BJ (cell line): ENCODE data around the gene SMG7. TPM values are rescaled to one million over a fixed set of nuclear protein-coding genes. Genes with fewer than 3 reads are reported as not detected.

Experiments
- CTCF ChIA-PET: fragments of 350-600 bp; formaldehyde crosslinking; extraction: SDS; loops from one replicate; lab custom pipeline; 2021; ENCODE audit warnings: antibody characterized with exemption, inconsistent platforms; lab: Yijun Ruan, JAX
- POLR2A ChIA-PET: fragments of 300-600 bp; sonication (Branson Sonifier 250); formaldehyde crosslinking; extraction: SDS; loops from one replicate; lab custom pipeline; 2021; ENCODE audit warnings: antibody characterized with exemption; lab: Charles Lee
- DNase-seq: peaks from one replicate; pipeline ENCODE4 v3.0.0-alpha.2; 2011; ENCODE audit warnings: low read depth
- H3K27me3 ChIP-seq: 2 replicates; pipeline ENCODE4 v1.6.0; 2011; ENCODE audit warnings: low read length; ENCODE audit not compliant: control insufficient read depth, insufficient read depth
- H3K36me3 ChIP-seq: 2 replicates; pipeline ENCODE4 v1.5.1; 2011; ENCODE audit warnings: low read length; ENCODE audit not compliant: control insufficient read depth, insufficient read depth
- H3K4me3 ChIP-seq: 2 replicates; pipeline ENCODE4 v1.5.1; 2011; ENCODE audit warnings: low read depth, mild to moderate bottlenecking, control low read depth, low read length
- polyA plus RNA-seq: library from polyadenylated mRNA; depleted of rRNA; stranded (reverse); fragments of >200 nt; gene quantifications from 2 replicates; pipeline ENCODE4 v1.2.3, GENCODE V29; 2011
- TF ChIP-seq, protein P1 (sequence below): IDR thresholded peaks from 2 replicates; pipeline ENCODE4 v1.5.1; 2011; ENCODE audit warnings: low read depth, mild to moderate bottlenecking, control low read depth, inconsistent platforms, low read length, moderate library complexity; ENCODE audit not compliant: insufficient read depth

SMG7 gene
- polyA plus RNA-seq, 1 experiment = 26.1 TPM

DNA sequence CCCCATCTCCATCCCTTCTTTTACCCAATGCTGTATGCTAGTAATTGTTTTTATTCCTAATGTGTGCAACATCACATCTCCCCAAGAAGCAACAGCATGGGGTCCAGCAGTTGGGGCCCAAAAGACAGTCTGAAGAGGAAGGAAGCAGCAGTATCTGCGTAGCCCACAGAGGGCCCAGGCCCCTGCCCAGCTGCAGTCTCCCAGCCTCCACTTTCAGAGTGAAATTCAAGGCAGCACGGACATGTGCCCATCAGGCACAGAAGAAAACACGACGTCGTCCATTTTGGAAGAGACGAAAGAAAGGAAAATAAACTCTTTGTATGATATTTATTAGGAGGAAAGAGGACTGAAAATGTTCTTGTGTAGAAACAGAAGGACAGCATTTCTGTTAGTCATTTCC is 80.6 kb downstream of the SMG7 start:
- no peak for DNase-seq
- TF ChIP-seq, protein P1, sequence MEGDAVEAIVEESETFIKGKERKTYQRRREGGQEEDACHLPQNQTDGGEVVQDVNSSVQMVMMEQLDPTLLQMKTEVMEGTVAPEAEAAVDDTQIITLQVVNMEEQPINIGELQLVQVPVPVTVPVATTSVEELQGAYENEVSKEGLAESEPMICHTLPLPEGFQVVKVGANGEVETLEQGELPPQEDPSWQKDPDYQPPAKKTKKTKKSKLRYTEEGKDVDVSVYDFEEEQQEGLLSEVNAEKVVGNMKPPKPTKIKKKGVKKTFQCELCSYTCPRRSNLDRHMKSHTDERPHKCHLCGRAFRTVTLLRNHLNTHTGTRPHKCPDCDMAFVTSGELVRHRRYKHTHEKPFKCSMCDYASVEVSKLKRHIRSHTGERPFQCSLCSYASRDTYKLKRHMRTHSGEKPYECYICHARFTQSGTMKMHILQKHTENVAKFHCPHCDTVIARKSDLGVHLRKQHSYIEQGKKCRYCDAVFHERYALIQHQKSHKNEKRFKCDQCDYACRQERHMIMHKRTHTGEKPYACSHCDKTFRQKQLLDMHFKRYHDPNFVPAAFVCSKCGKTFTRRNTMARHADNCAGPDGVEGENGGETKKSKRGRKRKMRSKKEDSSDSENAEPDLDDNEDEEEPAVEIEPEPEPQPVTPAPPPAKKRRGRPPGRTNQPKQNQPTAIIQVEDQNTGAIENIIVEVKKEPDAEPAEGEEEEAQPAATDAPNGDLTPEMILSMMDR = no peak
- Histone ChIP-seq H3K4me3 (no peak overlapping the region), H3K36me3 (peaks cover 15% of the 10 kb centered on the region), H3K27me3 (no peaks in the 10 kb centered on the region)
- POLR2A ChIA-PET = no interaction called here
- CTCF ChIA-PET = no interaction called here

DNA sequence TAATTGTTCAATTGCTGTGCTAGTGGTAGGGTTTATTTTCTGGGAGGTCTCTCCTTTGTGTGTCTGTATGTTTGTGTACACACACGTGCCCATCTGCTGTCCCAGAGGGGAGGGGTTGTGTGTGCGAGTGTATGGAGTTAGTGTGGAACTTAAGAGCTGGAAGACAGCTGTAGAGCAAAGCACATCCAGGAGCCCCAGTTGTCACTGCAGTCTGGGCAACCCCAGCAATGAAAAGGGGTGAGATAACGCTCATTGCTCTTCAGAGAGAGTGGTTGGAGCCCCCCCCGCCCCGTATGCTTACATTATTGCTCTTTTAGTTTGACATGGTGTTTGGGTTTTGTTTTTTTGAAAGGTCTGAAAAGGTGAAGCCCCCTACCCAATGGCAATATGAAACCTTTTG is 81.0 kb downstream of the SMG7 start:
- no peak for DNase-seq
- CTCF ChIA-PET = no interaction called here
- Histone ChIP-seq H3K4me3 (no peak overlapping the region), H3K27me3 (no peaks in the 10 kb centered on the region), H3K36me3 (peaks cover 13% of the 10 kb centered on the region)
- TF ChIP-seq, protein P1 = no peak
- POLR2A ChIA-PET = no interaction called here

DNA sequence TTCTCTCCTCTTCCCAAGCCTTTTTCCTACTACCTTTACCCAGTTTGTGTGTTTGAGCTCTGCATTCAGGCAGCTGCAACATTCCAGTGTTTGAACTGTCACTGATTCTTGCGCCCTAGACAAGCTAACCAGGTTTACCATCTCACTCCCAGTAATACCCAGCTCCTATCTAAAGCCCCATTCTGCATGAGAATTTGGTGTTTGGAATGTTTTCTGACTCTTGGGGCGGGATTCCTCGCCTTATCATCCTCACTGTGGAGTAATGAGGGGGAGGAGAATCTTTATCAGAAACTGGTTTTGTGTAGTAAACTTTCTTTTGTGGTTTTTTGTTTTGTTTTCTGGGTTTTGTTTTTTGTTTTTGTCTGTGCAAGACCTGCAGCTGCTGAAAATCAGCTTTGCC is 81.5 kb downstream of the SMG7 start:
- no peaks in the 10 kb centered on the region for H3K27me3 ChIP-seq
- peaks cover 13% of the 10 kb centered on the region for H3K36me3 ChIP-seq
- POLR2A ChIA-PET = no interaction called here
- H3K4me3 ChIP-seq = no peak overlapping the region
- CTCF ChIA-PET = no interaction called here
- DNase-seq = no peak
- TF ChIP-seq, protein P1 = no peak

DNA sequence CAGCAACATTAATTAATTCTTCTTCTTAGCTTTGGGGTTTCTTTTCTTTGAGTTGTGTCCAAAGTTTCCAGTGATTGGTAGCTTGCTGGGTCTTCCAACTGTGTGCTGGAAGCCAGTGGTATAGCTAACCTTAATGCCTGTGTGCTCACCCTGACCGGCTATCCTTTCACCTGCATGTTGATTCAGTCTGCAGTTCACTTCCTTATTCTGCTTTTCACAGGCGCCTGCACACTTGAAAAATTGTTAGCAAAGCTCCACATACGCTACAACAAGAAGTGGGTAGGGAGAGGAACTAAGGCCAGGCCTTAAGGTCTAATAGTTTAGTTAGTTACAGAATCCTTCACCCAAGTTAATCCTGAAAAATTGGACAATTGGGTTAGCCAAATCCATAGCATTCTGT is 82.3 kb downstream of the SMG7 start:
- ChIA-PET CTCF (no interaction called here), POLR2A (no interaction called here)
- no peak for DNase-seq
- no peak overlapping the region for H3K4me3 ChIP-seq
- H3K36me3 ChIP-seq = peaks cover 13% of the 10 kb centered on the region
- H3K27me3 ChIP-seq = no peaks in the 10 kb centered on the region
- TF ChIP-seq, protein P1 = no peak

DNA sequence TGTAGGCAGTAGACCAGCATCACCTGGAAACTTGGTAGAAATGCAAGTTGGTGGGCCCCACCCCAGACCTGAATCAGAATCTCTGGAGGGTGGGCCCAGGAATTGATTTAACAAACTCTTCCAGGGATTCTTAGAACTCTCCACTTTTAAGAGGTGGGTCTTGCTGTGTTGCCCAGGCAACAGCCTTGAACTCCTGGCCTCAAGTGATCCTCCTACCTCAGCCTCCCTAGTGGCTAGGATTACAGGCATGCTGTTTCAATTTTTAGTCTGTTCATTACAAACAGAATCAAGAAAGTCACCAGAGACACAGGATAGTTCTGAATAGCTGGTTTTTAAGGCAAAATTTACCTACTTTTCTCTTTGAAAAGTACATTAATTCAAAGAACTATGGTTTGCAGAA is 86.8 kb downstream of the SMG7 start:
- H3K4me3 ChIP-seq = no peak overlapping the region
- ChIA-PET CTCF (no interaction called here), POLR2A (no interaction called here)
- TF ChIP-seq, protein P1 = no peak
- H3K27me3 ChIP-seq = no peaks in the 10 kb centered on the region
- DNase-seq = no peak
- H3K36me3 ChIP-seq = peaks cover 1% of the 10 kb centered on the region; the same call in 1 of the 2 replicates
